Stimulated activated CD8-positive, alpha-beta memory T cell treated with anti-CD3 and anti-CD28 coated beads, Interleukin-12 subunit alpha, Interleukin-12 subunit beta, amount 100 ng/mL, for 24 hours (primary cell): ENCODE results near the gene DAPK2.

Source experiments
- DNase-seq: peaks from one replicate; pipeline ENCODE4 v3.0.0-alpha.2; 2020; ENCODE audit errors: extremely low read depth

The DAPK2 gene

DNA sequence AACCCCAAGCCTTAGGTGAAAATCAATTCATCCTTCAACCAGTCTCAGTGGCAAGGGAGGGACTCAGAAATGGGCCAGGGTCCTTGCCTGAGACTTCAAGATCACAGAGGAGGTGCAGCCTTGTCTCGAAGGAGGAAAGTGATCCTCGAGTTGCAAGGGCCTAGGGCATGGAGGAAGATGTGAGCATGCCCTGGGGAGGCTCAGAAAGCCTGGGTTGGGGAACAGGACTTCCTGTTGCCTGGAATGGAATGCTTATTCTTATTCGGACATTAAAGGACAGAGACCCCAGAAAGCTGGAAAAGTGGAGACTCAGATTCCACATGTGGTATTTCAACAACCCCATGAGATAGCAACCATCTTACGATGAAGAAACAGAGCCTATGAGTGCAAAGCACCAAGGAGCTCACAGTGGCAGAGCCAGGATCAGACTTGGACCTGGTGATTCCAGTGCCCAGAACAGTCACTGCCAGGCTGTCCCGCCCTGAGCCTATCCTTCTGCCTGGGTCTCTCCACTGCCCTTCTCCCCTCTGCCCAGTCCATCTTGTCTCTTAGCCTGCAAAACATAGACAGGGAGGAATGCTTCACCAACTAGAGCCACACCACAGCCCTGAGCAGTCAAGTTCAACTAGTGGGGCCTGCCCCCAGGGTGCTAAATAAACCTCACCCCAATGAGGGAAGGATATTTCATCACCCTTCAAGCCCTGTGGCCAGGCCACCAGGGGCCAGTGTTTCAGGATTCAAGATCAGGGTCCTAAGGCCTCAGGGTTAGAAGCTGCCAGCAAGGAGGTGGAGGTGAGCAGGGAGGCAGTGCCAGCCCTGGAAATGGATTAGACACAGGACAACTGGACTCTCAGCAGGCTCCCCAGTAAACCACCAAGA lies 21.9 kb downstream of the DAPK2 start:
- no peak for DNase-seq

- DNase-seq = no peak
Measured at GRCh38 chr15:64023220-64023619, 23.1 kb downstream of the DAPK2 start.

- DNase-seq = no peak
Measured at GRCh38 chr15:64022571-64022970, 23.7 kb downstream of the DAPK2 start.

DNA sequence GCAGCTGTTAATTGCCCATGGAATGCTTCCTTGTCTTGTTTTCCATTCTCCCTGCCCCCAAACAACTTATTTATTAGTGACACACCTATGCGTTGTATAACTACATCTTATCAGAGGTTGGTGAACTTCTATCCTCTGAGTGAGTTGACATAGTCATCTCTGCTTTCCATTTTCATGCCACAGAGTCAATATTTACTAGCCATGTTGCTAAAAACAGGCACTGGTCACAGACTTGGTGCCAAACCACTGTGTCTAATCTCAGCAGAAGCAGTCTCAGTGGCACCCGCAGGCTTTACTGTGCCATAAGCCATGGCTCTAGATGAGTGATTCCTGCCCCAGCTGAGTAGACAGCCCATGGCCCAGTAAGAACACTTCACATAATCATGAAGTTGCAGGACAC lies 26.5 kb downstream of the DAPK2 start:
- no peak for DNase-seq

GRCh38 chr15:64017591-64018163 lies 28.6 kb downstream of the DAPK2 start:
- no peak for DNase-seq

DNA sequence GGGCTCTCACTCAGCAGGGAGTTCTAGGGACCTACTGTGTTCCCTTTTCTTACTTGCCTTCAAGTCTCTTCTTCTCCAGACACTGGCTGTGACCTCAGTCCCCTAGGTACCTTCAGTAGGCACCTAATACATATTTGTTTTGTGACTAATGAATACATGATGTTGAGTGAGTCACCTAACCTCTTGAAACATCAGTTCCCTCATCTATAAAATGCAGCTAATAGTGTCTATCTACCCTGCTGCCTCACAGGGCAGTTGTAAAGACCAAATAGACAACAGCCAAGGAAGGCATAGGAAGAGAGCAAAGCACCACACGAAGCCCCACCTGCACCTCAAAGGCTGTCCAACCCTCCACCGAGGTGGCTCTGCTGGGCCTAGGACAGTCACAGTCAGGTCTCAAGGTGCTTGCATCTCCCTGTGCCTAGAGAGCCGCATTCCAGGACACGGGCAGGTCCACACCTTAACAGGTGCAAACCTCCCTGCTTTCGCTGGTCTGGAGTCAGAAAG lies 29.1 kb downstream of the DAPK2 start:
- no peak for DNase-seq

- DNase-seq = no peak
Measured at GRCh38 chr15:64016257-64016656, 30.0 kb downstream of the DAPK2 start.

DNA sequence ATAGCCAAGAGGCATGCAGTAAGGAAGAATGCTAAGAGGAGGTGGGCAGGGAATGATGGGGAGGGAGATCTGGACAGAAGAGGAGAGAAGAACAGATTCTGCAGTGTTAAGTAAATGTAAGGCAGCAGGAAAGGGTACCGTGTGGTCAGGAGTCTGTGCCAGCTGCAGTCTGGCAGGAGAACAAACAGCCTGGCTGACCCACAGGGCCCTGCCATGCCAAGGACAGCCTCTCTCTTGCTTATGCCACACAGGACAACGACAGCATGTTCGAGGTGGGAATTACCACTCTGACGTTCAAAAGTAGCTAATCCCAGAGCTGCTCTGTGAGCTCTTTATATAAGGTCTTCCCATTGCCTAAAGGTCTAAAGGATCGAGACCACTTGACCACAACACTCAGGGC lies 31.3 kb downstream of the DAPK2 start:
- no peak for DNase-seq

GRCh38 chr15:64013179-64014062 lies 32.9 kb downstream of the DAPK2 start:
- no peak for DNase-seq

DNA sequence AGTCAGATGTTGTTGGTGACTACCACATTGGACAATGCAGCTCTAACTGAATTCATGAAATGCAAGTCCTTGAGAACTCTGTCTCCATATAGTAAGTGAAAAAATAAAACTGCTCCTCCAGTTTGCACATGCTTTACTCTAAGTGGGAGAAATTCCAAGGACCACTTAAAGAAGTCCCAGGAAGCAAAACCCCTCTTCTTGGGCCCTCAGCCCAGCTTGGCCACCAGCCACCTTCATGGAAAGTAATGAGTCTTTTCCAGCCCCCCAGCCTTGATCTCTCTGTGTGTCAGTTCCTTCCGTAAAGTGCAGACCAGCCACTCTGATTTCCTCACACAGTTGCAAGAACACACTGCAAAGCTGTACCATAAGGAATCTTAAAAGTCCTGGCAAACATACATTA lies 34.5 kb downstream of the DAPK2 start:
- no peak for DNase-seq

GRCh38 chr15:64010719-64011118 lies 35.6 kb downstream of the DAPK2 start:
- DNase-seq = peak; percentile 57

DNA sequence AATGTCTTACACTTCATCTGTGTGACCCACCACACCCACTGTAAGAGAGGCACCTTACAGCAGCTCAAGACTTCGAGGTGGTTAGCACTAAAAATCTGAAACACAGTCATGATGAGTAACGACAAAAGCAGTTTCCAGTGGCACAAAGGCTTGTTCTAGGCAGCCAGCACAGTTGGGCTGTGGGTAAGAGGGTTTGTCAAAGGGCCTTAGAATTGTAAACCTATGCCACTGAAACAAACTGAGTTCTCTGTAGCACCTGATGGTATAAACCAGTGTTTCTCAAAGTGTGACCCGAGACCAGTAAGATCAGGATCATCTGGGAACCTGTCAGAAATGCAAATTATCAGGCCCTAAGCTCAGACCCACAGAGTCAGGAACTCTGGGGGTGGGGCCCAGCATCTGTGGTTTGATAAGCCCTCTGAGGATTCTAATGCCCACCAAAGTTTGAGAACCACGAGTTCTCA lies 36.5 kb downstream of the DAPK2 start:
- no peak for DNase-seq

DNA sequence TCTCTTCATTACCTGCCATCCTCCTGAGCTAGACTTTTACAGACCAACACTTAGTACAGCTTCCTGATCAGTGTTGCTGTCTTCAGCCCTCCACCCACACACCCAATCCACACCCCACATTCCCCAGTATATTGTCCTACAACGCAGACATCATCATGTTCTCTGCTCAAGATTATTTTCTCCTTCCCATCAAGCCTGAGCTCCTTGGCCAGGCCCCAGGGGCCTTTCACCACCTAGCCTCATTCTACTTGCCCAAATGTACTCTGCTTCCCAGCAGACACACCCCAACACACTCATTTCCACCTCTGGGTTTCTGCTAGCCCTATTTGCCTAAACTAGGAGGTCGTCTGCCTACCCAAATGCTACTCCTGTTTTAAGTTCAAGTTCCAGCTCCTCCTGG lies 37.0 kb downstream of the DAPK2 start:
- DNase-seq = no peak

DNA sequence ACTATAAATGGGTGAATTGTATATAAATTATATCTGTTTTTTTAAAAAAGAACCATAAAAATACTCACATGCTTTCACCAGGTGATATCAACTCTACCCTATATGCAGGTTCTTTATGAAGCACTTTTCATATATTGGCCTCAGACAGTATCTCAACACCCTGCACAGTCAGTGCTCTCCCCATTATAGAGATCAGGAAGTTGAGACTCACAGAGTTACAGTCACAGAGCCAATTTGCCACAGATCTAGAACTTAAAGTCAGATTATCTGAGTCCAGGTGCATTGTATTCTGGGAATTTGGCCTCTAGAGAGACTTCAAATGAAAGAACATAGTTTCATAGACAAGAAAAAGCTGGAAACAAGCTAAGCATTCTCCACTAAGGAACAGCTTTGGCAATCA lies 38.1 kb downstream of the DAPK2 start:
- no peak for DNase-seq

DNA sequence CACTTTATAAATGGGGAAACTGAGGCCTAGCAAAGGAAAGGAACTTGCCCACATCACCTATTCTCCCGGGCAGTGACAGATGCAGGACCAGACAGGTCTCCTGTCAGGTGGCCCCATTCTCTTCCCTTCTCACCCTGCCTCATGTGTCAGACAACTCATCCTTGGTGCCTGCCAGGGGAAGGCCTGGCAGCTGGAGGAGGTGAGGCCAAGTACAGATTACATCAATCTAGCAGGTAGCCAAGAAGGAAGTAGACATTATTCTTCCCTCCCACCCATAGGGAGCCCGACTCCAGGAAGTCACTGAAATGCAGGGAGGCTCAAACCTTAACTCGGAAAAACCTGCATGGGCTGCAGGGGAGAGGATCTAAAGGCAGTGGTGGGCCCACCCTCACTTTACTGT lies 39.6 kb downstream of the DAPK2 start:
- DNase-seq = no peak

DNA sequence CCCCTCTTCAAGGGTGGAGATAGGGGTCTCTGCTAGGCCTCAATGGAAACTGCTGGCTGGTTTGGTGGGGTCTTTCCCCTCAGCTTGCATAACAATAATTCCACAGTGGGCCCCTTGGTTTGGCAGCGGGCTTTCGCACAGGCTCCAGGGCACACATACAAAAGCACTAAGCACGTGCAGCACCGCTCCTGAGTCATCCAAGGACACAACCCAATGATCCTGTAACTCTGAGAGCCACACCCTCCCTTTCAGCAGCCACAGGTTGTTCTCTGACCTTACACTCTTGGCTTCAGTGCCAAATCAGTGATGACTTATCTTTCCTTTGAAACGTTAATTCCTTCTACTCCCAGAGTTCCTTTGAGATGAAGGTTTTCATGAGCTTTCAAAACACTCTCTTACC lies 41.7 kb downstream of the DAPK2 start:
- no peak for DNase-seq

DNA sequence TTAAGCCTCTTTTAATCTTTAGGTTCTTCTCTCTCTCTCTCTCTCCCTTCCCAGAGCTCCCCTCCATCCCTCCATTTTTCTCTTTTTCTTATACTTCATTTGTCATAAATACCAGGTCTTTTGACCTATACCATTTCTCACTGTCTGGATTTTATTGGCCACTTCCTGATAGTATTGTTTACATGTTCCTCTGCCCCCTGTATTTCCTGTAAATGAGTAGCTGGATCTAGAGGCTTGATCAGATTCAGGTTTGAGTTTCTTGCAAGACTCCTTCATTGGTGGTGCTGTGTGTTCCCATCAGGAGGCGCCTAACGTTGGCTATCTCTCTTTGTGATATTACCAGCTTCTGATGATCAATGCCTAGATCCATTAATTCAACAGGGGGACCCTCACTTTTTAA lies 42.2 kb downstream of the DAPK2 start:
- DNase-seq = no peak

DNA sequence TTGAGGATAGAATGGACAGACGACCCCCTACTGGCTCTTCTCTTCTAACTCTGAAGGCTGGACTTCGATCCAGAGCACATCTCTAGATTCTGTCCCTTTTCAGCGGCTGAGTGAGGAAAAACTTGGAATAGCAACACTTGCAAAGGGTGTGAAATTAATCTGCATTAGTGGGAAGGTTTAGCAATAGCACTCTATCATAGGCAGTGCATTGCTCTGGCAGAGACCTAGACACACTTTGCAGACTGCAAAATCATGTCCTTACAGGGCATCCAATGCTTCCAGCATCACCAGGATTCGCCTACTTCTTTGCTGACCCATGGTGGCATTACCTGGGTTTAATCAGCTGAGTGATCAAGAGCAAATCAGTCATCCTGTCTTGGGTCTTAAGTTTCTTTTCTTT lies 43.1 kb downstream of the DAPK2 start:
- no peak for DNase-seq

- DNase-seq = no peak
Measured at GRCh38 chr15:64001148-64001547, 45.1 kb downstream of the DAPK2 start.

DNA sequence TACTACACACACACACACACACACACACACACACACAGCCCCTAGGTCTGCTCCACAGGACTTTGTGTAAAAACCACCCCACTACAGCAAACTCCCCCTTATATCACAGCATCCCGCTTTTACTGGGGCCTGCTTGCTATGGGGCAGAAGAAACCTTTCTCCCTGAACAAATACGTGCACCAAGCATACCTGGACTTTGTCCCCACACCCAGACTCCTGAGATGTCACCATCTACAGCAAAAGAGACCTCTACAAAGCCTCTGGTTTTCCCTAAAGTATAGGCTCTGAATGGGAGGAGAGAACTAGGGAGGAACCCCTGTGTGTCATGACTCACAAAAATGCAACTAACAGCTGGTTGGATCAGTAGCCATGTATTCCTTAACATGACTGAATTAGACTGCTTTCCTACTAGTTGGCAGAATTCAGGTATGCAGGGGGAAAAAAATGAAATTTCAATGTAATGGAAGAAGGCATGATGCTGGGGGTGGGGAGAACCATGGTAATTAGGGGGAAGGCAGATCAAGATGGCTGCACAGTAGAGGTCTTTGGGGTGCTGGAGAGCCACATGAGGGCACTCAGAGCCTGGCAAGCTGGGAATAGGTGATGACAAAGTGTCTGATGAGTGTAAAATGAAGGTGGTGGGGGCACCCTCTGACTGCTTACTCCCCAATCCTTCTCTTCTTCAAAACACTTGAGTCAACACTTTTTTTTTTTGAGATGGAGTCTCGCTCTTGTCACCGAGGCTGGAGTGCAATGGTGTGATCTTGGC lies 45.9 kb downstream of the DAPK2 start:
- no peak for DNase-seq

GRCh38 chr15:63999177-63999576 lies 47.1 kb downstream of the DAPK2 start:
- DNase-seq = no peak

DNA sequence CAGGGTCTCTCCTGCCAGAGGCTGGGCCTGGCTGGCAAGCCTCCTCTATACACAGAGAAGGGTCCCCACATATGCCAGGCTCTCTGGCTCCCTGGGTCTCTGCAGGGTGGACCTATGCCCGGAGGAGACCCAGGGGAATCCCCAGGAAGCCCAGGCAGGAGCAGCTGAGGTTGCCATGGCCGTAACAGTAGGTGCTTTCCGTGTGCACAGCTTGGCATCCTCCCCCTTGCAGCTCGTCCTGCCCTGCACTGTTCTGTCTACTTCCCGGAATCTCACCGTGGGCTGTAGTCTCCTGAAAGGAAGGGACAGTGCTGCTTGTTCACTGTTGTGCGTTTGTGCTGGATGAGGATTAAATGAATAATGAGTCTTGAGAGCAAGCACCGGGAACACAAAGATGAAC lies 47.8 kb downstream of the DAPK2 start:
- no peak for DNase-seq
